Measurements from ENCODE around the gene ATP2A3.

The ATP2A3 gene

GRCh38 chr17:3894188-3894587 is 70.0 kb downstream of the ATP2A3 start:
- peaks cover 1% of the 10 kb centered on the region for H3K9me3 ChIP-seq (ENCODE audit: insufficient read depth, low read depth, low read length)
- H2AK5ac ChIP-seq (ENCODE audit: low read length): no peak overlapping the region
- H3K4me2 ChIP-seq (ENCODE audit: low read length): no peak overlapping the region
- WGBS (ENCODE audit: extremely low coverage, insufficient coverage, insufficient read length): no CpG with 5 or more reads among the region's 5 CpGs
- no peak overlapping the region for H3K9ac ChIP-seq (ENCODE audit: low read length)
- DNase-seq: no peak
- no peak overlapping the region for H2BK12ac ChIP-seq (ENCODE audit: low read length)
- no peak overlapping the region for H3K27ac ChIP-seq (ENCODE audit: low read depth, low read length)
- no peak overlapping the region for H3K23ac ChIP-seq (ENCODE audit: low read length)
- H3K36me3 ChIP-seq (ENCODE audit: control insufficient read depth in 1 of 2, insufficient read depth in 2 of 2, low read length in 2 of 2): no peaks in the 10 kb centered on the region
- H3K4me1 ChIP-seq (ENCODE audit: control insufficient read depth in 1 of 2, insufficient read depth in 2 of 2, low read length in 2 of 2): peaks cover 4 to 14% of the 10 kb centered on the region in 2 experiments
- H2BK5ac ChIP-seq (ENCODE audit: low read depth, low read length, poor library complexity): no peak overlapping the region
- peaks cover 16% of the 10 kb centered on the region for H3K27me3 ChIP-seq (ENCODE audit: insufficient read depth, low read length)
- H3K79me2 ChIP-seq (ENCODE audit: control insufficient read depth, insufficient read depth, low read length, poor library complexity): no peaks in the 10 kb centered on the region
- no peak overlapping the region for H3K14ac ChIP-seq (ENCODE audit: low read length)
- no peak overlapping the region for H2AFZ ChIP-seq (ENCODE audit: insufficient read depth, low read length, poor library complexity)
- H4K8ac ChIP-seq (ENCODE audit: low read depth, low read length): no peak overlapping the region
- H4K91ac ChIP-seq (ENCODE audit: low read depth, low read length): no peak overlapping the region
- H2BK120ac ChIP-seq (ENCODE audit: insufficient read depth, low read length, poor library complexity): no peak overlapping the region
- H4K12ac ChIP-seq (ENCODE audit: low read depth, low read length): no peak overlapping the region
- H3K79me1 ChIP-seq (ENCODE audit: low read length): peaks cover 2% of the 10 kb centered on the region
- no peak overlapping the region for H3K4ac ChIP-seq (ENCODE audit: low read depth, low read length)
- no peak overlapping the region for H3K4me3 ChIP-seq (ENCODE audit: low read depth, low read length)
- H3K18ac ChIP-seq (ENCODE audit: low read length): no peak overlapping the region

GRCh38 chr17:3893720-3894116 is 70.5 kb downstream of the ATP2A3 start:
- peaks cover 4 to 14% of the 10 kb centered on the region in 2 experiments for H3K4me1 ChIP-seq (ENCODE audit: control insufficient read depth in 1 of 2, insufficient read depth in 2 of 2, low read length in 2 of 2)
- no peak overlapping the region for H3K14ac ChIP-seq (ENCODE audit: low read length)
- H2BK12ac ChIP-seq (ENCODE audit: low read length): no peak overlapping the region
- H3K4me3 ChIP-seq (ENCODE audit: low read depth, low read length): no peak overlapping the region
- DNase-seq: no peak
- H3K36me3 ChIP-seq (ENCODE audit: control insufficient read depth in 1 of 2, insufficient read depth in 2 of 2, low read length in 2 of 2): no peaks in the 10 kb centered on the region
- H3K9ac ChIP-seq (ENCODE audit: low read length): no peak overlapping the region
- no peak overlapping the region for H3K18ac ChIP-seq (ENCODE audit: low read length)
- peaks cover 16% of the 10 kb centered on the region for H3K27me3 ChIP-seq (ENCODE audit: insufficient read depth, low read length)
- peaks cover 2% of the 10 kb centered on the region for H3K79me1 ChIP-seq (ENCODE audit: low read length)
- H2AFZ ChIP-seq (ENCODE audit: insufficient read depth, low read length, poor library complexity): peak overlapping the region; percentile 76
- H2AK5ac ChIP-seq (ENCODE audit: low read length): no peak overlapping the region
- no peak overlapping the region for H4K8ac ChIP-seq (ENCODE audit: low read depth, low read length)
- WGBS (ENCODE audit: extremely low coverage, insufficient coverage, insufficient read length): no CpG with 5 or more reads among the region's 7 CpGs
- H2BK120ac ChIP-seq (ENCODE audit: insufficient read depth, low read length, poor library complexity): no peak overlapping the region
- no peak overlapping the region for H2BK5ac ChIP-seq (ENCODE audit: low read depth, low read length, poor library complexity)
- H3K79me2 ChIP-seq (ENCODE audit: control insufficient read depth, insufficient read depth, low read length, poor library complexity): no peaks in the 10 kb centered on the region
- no peak overlapping the region for H3K27ac ChIP-seq (ENCODE audit: low read depth, low read length)
- no peak overlapping the region for H3K4ac ChIP-seq (ENCODE audit: low read depth, low read length)
- H4K91ac ChIP-seq (ENCODE audit: low read depth, low read length): peak overlapping the region; percentile 45
- H4K12ac ChIP-seq (ENCODE audit: low read depth, low read length): no peak overlapping the region
- no peak overlapping the region for H3K23ac ChIP-seq (ENCODE audit: low read length)
- peaks cover 3% of the 10 kb centered on the region for H3K9me3 ChIP-seq (ENCODE audit: insufficient read depth, low read depth, low read length)
- peak overlapping the region; percentile 80 for H3K4me2 ChIP-seq (ENCODE audit: low read length)

- no CpG with 5 or more reads among the region's 75 CpGs for whole genome bisulfite sequencing (ENCODE audit: extremely low coverage, insufficient coverage, insufficient read length)
- peak within 1 kb of the TSS; percentile 92 for H3K4me2 ChIP-seq (ENCODE audit: low read length)
Measured at GRCh38 chr17:3893003-3893719, 71.1 kb downstream of the ATP2A3 start, which contains the start of gene CAMKK1. TSS of gene CAMKK1 (minus strand) at chr17:3893053. CDS start at chr17:3885687, 7,366 bp downstream.

GRCh38 chr17:3892095-3892998 is 71.9 kb downstream of the ATP2A3 start:
- no CpG with 5 or more reads among the region's 96 CpGs for WGBS (ENCODE audit: extremely low coverage, insufficient coverage, insufficient read length)
- no peak overlapping the region for H2BK12ac ChIP-seq (ENCODE audit: low read length)
- no peak overlapping the region for H2AK5ac ChIP-seq (ENCODE audit: low read length)
- peaks cover 4 to 14% of the 10 kb centered on the region in 2 experiments for H3K4me1 ChIP-seq (ENCODE audit: control insufficient read depth in 1 of 2, insufficient read depth in 2 of 2, low read length in 2 of 2)
- H4K8ac ChIP-seq (ENCODE audit: low read depth, low read length): no peak overlapping the region
- H3K9me3 ChIP-seq (ENCODE audit: insufficient read depth, low read depth, low read length): peaks cover 5% of the 10 kb centered on the region
- no peak overlapping the region for H3K23ac ChIP-seq (ENCODE audit: low read length)
- H4K12ac ChIP-seq (ENCODE audit: low read depth, low read length): no peak overlapping the region
- no peak overlapping the region for H3K27ac ChIP-seq (ENCODE audit: low read depth, low read length)
- H3K27me3 ChIP-seq (ENCODE audit: insufficient read depth, low read length): peaks cover 16% of the 10 kb centered on the region
- no peak overlapping the region for H3K9ac ChIP-seq (ENCODE audit: low read length)
- H2AFZ ChIP-seq (ENCODE audit: insufficient read depth, low read length, poor library complexity): peak overlapping the region; percentile 56
- H3K79me1 ChIP-seq (ENCODE audit: low read length): peaks cover 2% of the 10 kb centered on the region
- peak; percentile 44 to 62 for DNase-seq
- no peak overlapping the region for H3K4ac ChIP-seq (ENCODE audit: low read depth, low read length)
- H3K4me2 ChIP-seq (ENCODE audit: low read length): peak overlapping the region; percentile 92
- peak overlapping the region; percentile 65 for H3K4me3 ChIP-seq (ENCODE audit: low read depth, low read length)
- H2BK120ac ChIP-seq (ENCODE audit: insufficient read depth, low read length, poor library complexity): no peak overlapping the region
- no peak overlapping the region for H4K91ac ChIP-seq (ENCODE audit: low read depth, low read length)
- no peaks in the 10 kb centered on the region for H3K36me3 ChIP-seq (ENCODE audit: control insufficient read depth in 1 of 2, insufficient read depth in 2 of 2, low read length in 2 of 2)
- no peaks in the 10 kb centered on the region for H3K79me2 ChIP-seq (ENCODE audit: control insufficient read depth, insufficient read depth, low read length, poor library complexity)
- H2BK5ac ChIP-seq (ENCODE audit: low read depth, low read length, poor library complexity): no peak overlapping the region
- no peak overlapping the region for H3K14ac ChIP-seq (ENCODE audit: low read length)
- no peak overlapping the region for H3K18ac ChIP-seq (ENCODE audit: low read length)

More at GRCh38 chr17:3893003-3893719, 71.1 kb downstream of the ATP2A3 start, which contains the start of gene CAMKK1:
- Histone ChIP-seq H3K4me3 (ENCODE audit: low read depth, low read length) (peak within 1 kb of the TSS; percentile 74), H2AFZ (ENCODE audit: insufficient read depth, low read length, poor library complexity) (peak within 1 kb of the TSS; percentile 76), H2AK5ac (ENCODE audit: low read length) (no peak within 1 kb of the TSS), H3K18ac (ENCODE audit: low read length) (peak within 1 kb of the TSS; percentile 67), H3K23ac (ENCODE audit: low read length) (no peak within 1 kb of the TSS), H3K14ac (ENCODE audit: low read length) (peak within 1 kb of the TSS; percentile 54), H3K27me3 (ENCODE audit: insufficient read depth, low read length) (peaks cover 16% of the 10 kb centered on the region), H3K79me2 (ENCODE audit: control insufficient read depth, insufficient read depth, low read length, poor library complexity) (no peaks in the 10 kb centered on the region), H2BK5ac (ENCODE audit: low read depth, low read length, poor library complexity) (peak within 1 kb of the TSS; percentile 48), H3K79me1 (ENCODE audit: low read length) (peaks cover 2% of the 10 kb centered on the region), H3K27ac (ENCODE audit: low read depth, low read length) (no peak within 1 kb of the TSS), H3K4ac (ENCODE audit: low read depth, low read length) (peak within 1 kb of the TSS; percentile 25), H3K36me3 (ENCODE audit: control insufficient read depth in 1 of 2, insufficient read depth in 2 of 2, low read length in 2 of 2) (no peaks in the 10 kb centered on the region), H3K9me3 (ENCODE audit: insufficient read depth, low read depth, low read length) (peaks cover 5% of the 10 kb centered on the region), H2BK120ac (ENCODE audit: insufficient read depth, low read length, poor library complexity) (peak within 1 kb of the TSS; percentile 59), H4K8ac (ENCODE audit: low read depth, low read length) (peak within 1 kb of the TSS; percentile 69), H2BK12ac (ENCODE audit: low read length) (peak within 1 kb of the TSS; percentile 29), H4K91ac (ENCODE audit: low read depth, low read length) (peak within 1 kb of the TSS; percentile 45), H3K9ac (ENCODE audit: low read length) (no peak within 1 kb of the TSS), H4K12ac (ENCODE audit: low read depth, low read length) (peak within 1 kb of the TSS; percentile 32), H3K4me1 (ENCODE audit: control insufficient read depth in 1 of 2, insufficient read depth in 2 of 2, low read length in 2 of 2) (peaks cover 4 to 14% of the 10 kb centered on the region in 2 experiments)
- DNase-seq: peak; percentile 84 to 92

Data from trophoblast cell (in vitro differentiated cells and primary cell).